ENCODE results near the gene ATXN7L1. TPM values are rescaled to one million over a fixed set of nuclear protein-coding genes. Genes with fewer than 3 reads are reported as not detected.
"Not testable (repeated sequence)": the region's sequence is repeated elsewhere in the genome, so short reads cannot be mapped to it uniquely, and the experiment has no call there.

The ATXN7L1 gene
- total RNA-seq, 1 donor from 2014 or later = 16.2 TPM

DNA sequence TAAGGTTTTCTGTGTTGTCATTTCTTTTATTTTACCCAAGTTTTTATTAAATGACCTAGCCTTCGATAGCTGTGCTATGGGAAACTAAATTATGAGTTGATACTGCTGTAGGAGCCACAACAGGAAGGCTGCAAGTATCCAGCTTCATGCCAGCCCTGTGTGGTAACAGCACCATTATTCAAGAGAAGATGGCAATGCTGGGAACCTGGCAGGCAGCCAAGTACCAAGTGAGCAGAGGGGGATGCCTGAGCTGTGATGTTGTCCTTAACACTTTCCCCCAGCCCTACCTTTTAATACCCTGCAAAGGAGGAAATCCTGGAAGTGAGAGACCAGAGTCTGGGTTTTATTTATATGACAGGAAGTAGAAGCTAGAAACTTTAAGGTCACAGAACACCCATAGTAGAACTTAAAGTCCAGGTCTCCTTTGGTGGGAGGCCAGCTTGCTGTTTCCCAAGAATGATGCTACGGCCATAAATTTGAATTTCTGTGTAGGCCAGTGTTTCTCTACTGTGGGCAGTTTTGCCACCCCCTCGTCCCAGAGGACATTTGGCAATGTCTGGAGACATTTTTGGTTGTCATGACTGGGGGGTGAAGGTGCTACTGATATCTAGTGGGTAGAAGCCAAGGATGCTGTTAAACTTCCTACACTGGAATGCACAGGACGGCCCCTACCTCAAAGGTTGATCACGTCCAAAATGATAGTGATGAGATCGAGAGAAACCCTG lies 9.2 kb upstream of the ATXN7L1 start:
- TF ChIP-seq CTCF (IDR thresholded peaks at IDR 0.05) (no peak), POLR2A (IDR thresholded peaks at IDR 0.05) (no peak), POLR2AphosphoS5 (IDR thresholded peaks at IDR 0.05; ENCODE audit: insufficient read depth in 1 of 2, low read depth in 1 of 2) (no peak)
- Histone ChIP-seq H3K4me3 (no peak overlapping the region), H3K36me3 (no peaks in the 10 kb centered on the region), H3K4me1 (no peaks in the 10 kb centered on the region), H3K9me3 (no peaks in the 10 kb centered on the region), H3K27me3 (no peaks in the 10 kb centered on the region), H3K27ac (no peak overlapping the region)
- no peak for DNase-seq (ENCODE audit: extremely low spot score in 2 of 2)
- intact Hi-C loops (cut with DNase I) = no loop called here

DNA sequence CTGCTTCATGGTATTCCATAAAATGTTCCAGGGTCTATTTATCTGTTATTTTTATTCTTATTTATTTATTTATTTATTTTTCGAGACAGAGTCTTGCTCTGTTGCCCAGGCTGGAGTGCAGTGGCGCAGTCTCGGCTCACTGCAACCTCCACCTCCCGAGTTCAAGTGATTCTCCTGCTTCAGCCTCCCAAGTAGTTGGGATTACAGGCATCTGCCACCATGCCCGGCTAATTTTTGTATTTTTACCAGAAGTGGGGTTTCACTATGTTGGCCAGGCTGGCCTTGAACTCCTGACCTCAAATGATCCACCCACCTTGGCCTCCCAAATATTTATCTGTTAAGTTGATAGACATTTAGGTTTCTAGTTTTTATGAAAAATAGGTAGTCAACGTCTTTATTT lies 6.8 kb upstream of the ATXN7L1 start:
- H3K36me3 ChIP-seq; H3K27me3 ChIP-seq; H3K4me1 ChIP-seq; DNase-seq (ENCODE audit: extremely low spot score in 2 of 2); intact Hi-C loops (cut with DNase I); H3K27ac ChIP-seq; H3K9me3 ChIP-seq; H3K4me3 ChIP-seq: not testable (repeated sequence)

- TF ChIP-seq CTCF (IDR thresholded peaks at IDR 0.05) = no peak
- TF ChIP-seq POLR2A (IDR thresholded peaks at IDR 0.05) = no peak
- no peak for TF ChIP-seq POLR2AphosphoS5 (IDR thresholded peaks at IDR 0.05; ENCODE audit: insufficient read depth in 1 of 2, low read depth in 1 of 2)
- intact Hi-C loops (cut with DNase I) = no loop called here
- no peaks in the 10 kb centered on the region for H3K27me3 ChIP-seq
- peaks cover 12% of the 10 kb centered on the region for H3K4me1 ChIP-seq
- DNase-seq (ENCODE audit: extremely low spot score in 2 of 2) = no peak
- H3K9me3 ChIP-seq = no peaks in the 10 kb centered on the region
- no peaks in the 10 kb centered on the region for H3K36me3 ChIP-seq
- no peak overlapping the region for H3K4me3 ChIP-seq
- H3K27ac ChIP-seq = no peak overlapping the region
Observed at GRCh38 chr7:105881439-105881838, 5.0 kb upstream of the ATXN7L1 start.

DNA sequence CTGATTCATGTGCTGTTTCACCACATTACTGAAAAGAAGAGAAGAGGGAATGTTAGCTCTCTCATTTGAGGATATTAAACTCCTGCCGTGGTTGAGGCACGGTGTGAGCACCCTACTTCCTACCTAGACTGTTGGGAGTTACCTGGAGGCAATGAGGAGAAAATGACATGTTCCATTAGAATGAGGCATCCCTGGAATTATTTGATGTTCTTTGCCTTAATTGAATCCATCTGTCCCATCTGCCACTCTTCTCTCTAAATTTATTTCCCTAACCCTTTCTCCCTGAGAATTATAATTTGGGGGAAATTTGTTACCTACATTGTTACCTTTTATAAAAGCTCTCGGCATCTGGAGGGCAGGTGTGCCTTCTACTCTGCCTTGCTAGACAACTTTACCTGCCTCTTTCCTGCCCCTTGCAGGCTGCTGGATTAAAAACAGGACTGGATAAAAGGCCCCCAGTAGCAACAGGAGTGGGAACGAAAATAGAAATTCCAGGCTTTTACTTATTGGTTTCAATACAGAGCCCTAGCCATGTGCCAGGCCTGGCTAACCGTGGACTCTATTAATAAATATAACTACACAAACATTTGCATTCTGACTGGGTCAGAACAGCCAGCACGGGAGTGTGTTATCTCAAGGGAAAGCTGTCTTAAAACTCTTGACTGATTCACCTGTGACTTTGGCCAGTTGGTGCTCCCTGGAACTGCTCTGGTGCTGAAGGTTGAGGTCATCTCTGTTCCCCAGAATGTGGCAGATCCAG lies 4.4 kb upstream of the ATXN7L1 start:
- TF ChIP-seq POLR2AphosphoS5 (IDR thresholded peaks at IDR 0.05; ENCODE audit: insufficient read depth in 1 of 2, low read depth in 1 of 2) (no peak), CTCF (IDR thresholded peaks at IDR 0.05) (no peak), POLR2A (IDR thresholded peaks at IDR 0.05) (no peak)
- no peaks in the 10 kb centered on the region for H3K9me3 ChIP-seq
- no peak overlapping the region for H3K4me3 ChIP-seq
- H3K27ac ChIP-seq = no peak overlapping the region
- DNase-seq (ENCODE audit: extremely low spot score in 2 of 2) = no peak
- no peaks in the 10 kb centered on the region for H3K27me3 ChIP-seq
- peaks cover 13% of the 10 kb centered on the region for H3K4me1 ChIP-seq
- intact Hi-C loops (cut with DNase I) = no loop called here
- H3K36me3 ChIP-seq = no peaks in the 10 kb centered on the region

GRCh38 chr7:105879782-105880181 lies 3.4 kb upstream of the ATXN7L1 start:
- TF ChIP-seq CTCF (IDR thresholded peaks at IDR 0.05) (no peak), POLR2AphosphoS5 (IDR thresholded peaks at IDR 0.05; ENCODE audit: insufficient read depth in 1 of 2, low read depth in 1 of 2) (no peak), POLR2A (IDR thresholded peaks at IDR 0.05) (no peak)
- Histone ChIP-seq H3K27ac (no peak overlapping the region), H3K27me3 (no peaks in the 10 kb centered on the region), H3K4me1 (peaks cover 22% of the 10 kb centered on the region), H3K9me3 (no peaks in the 10 kb centered on the region), H3K4me3 (no peak overlapping the region), H3K36me3 (no peaks in the 10 kb centered on the region)
- intact Hi-C loops (cut with DNase I) = loop anchor here (5.0 kb wide), 1 partner anchor 227 kb away; no protein-coding TSS in a partner anchor
- DNase-seq (ENCODE audit: extremely low spot score in 2 of 2) = no peak
